WTC11 (cell line): ENCODE measurements around the gene ACSS3. TPM values are rescaled to one million over a fixed set of nuclear protein-coding genes. Genes with fewer than 3 reads are reported as not detected.
A peak's percentile ranks its signal among the peaks of the same experiment; 100 is the strongest.

Source experiments
- ATAC-seq: fragments of 200-7000 bp; cut with Tn5 transposase; 2 replicates; pipeline ENCODE4 v1.10.0; 2021; ENCODE audit warnings: mild to moderate bottlenecking, moderate library complexity
- CTCF ChIA-PET: fragments of 300-600 bp; sonication (Branson Sonifier 250); formaldehyde crosslinking; loops from one replicate; lab custom pipeline; 2021; ENCODE audit warnings: antibody characterized with exemption; lab: Charles Lee
- POLR2A ChIA-PET: fragments of 350-600 bp; sonication (Branson Sonifier 250); formaldehyde crosslinking; loops from one replicate; lab custom pipeline; 2021; ENCODE audit warnings: antibody characterized with exemption; lab: Charles Lee
- DNase-seq: peaks from one replicate; pipeline ENCODE4 v3.0.0; 2021; ENCODE audit warnings: low spot score
- H3K27ac Mint-ChIP-seq: 2 replicates; pipeline ENCODE4 v1.8.0; 2021; ENCODE audit warnings: mixed read lengths
- H3K27me3 Mint-ChIP-seq: 2 replicates; pipeline ENCODE4 v1.8.0; 2021; ENCODE audit warnings: low read depth, mild to moderate bottlenecking, moderate library complexity, mixed read lengths
- H3K36me3 Mint-ChIP-seq: 2 replicates; pipeline ENCODE4 v1.8.0; 2021; ENCODE audit warnings: mixed read lengths
- H3K4me1 Mint-ChIP-seq: 2 replicates; pipeline ENCODE4 v1.8.0; 2022; ENCODE audit warnings: mixed read lengths
- H3K4me3 Mint-ChIP-seq: 2 replicates; pipeline ENCODE4 v1.8.0; 2021; ENCODE audit warnings: mild to moderate bottlenecking, moderate library complexity, mixed read lengths
- H3K9me3 Mint-ChIP-seq: 2 replicates; pipeline ENCODE4 v1.8.0; 2021; ENCODE audit warnings: mixed read lengths
- ATF1 ChIP-seq: sonication (generic); formaldehyde crosslinking; IDR thresholded peaks from 2 replicates; pipeline ENCODE4 v1.8.1; 2023; ENCODE audit warnings: mild to moderate bottlenecking, moderate library complexity, missing genetic modification reagents
- CDX4 ChIP-seq: fragments of 250-450 bp; sonication (Bioruptor Pico); IDR thresholded peaks from 2 replicates; pipeline ENCODE4 v1.9.0; 2021; ENCODE audit warnings: moderate library complexity, mild to moderate bottlenecking, inconsistent platforms, borderline replicate concordance
- CREM ChIP-seq: sonication (generic); formaldehyde crosslinking; IDR thresholded peaks from 2 replicates; pipeline ENCODE4 v1.8.1; 2022; ENCODE audit warnings: mild to moderate bottlenecking, missing genetic modification reagents, moderate library complexity
- GABPB1 ChIP-seq: sonication (generic); formaldehyde crosslinking; IDR thresholded peaks from 2 replicates; pipeline ENCODE4 v1.8.1; 2023; ENCODE audit warnings: mild to moderate bottlenecking, missing genetic modification reagents
- IRF1 ChIP-seq: sonication (generic); formaldehyde crosslinking; IDR thresholded peaks from 2 replicates; pipeline ENCODE4 v1.8.0; 2023; ENCODE audit warnings: missing genetic modification reagents
- JUN ChIP-seq: sonication (generic); formaldehyde crosslinking; IDR thresholded peaks from 2 replicates; pipeline ENCODE4 v1.8.0; 2023; ENCODE audit warnings: mild to moderate bottlenecking, missing genetic modification reagents
- KAT7 ChIP-seq: sonication (generic); formaldehyde crosslinking; IDR thresholded peaks from 2 replicates; pipeline ENCODE4 v1.8.1; 2023; ENCODE audit warnings: missing genetic modification reagents, mild to moderate bottlenecking, borderline replicate concordance
- NFYB ChIP-seq: sonication (generic); formaldehyde crosslinking; conservative IDR thresholded peaks from 2 replicates; pipeline ENCODE4 v1.8.0; 2022; ENCODE audit warnings: low read depth, missing genetic modification reagents
- NR1H2 ChIP-seq: sonication (generic); formaldehyde crosslinking; IDR thresholded peaks from 2 replicates; pipeline ENCODE4 v1.9.0; 2021; ENCODE audit warnings: mild to moderate bottlenecking, moderate library complexity, missing genetic modification reagents
- RELA ChIP-seq: sonication (generic); formaldehyde crosslinking; IDR thresholded peaks from 2 replicates; pipeline ENCODE4 v1.8.1; 2022; ENCODE audit warnings: missing genetic modification reagents, mild to moderate bottlenecking, borderline replicate concordance
- SMAD4 ChIP-seq: sonication (generic); formaldehyde crosslinking; IDR thresholded peaks from 2 replicates; pipeline ENCODE4 v1.8.0; 2022; ENCODE audit warnings: mild to moderate bottlenecking, missing genetic modification reagents
- TCF7 ChIP-seq: sonication (generic); formaldehyde crosslinking; IDR thresholded peaks from 2 replicates; pipeline ENCODE4 v1.8.0; 2022; ENCODE audit warnings: mild to moderate bottlenecking, low read depth, missing genetic modification reagents, moderate library complexity
- TEAD4 ChIP-seq: sonication (generic); formaldehyde crosslinking; IDR thresholded peaks from 2 replicates; pipeline ENCODE4 v1.8.0; 2022; ENCODE audit warnings: mild to moderate bottlenecking, missing genetic modification reagents
- TP53 ChIP-seq: sonication (generic); formaldehyde crosslinking; IDR thresholded peaks from 2 replicates; pipeline ENCODE4 v1.8.1; 2023; ENCODE audit warnings: mild to moderate bottlenecking, missing genetic modification reagents
- ZBTB21 ChIP-seq: sonication (generic); formaldehyde crosslinking; IDR thresholded peaks from 2 replicates; pipeline ENCODE4 v1.8.1; 2023; ENCODE audit warnings: mild to moderate bottlenecking, missing genetic modification reagents, borderline replicate concordance
- ZNF532 ChIP-seq: fragments of 250-450 bp; sonication (Bioruptor Pico); IDR thresholded peaks from 2 replicates; pipeline ENCODE4 v1.9.0; 2021; ENCODE audit warnings: mild to moderate bottlenecking, borderline replicate concordance
- total RNA-seq: library from RNA; stranded (reverse); gene quantifications from 3 replicates; pipeline ENCODE4 v1.2.3, GENCODE V29; 2021
- TF ChIP-seq, protein P1 (sequence below): sonication (generic); formaldehyde crosslinking; IDR thresholded peaks from 2 replicates; pipeline ENCODE4 v1.8.1; 2022; ENCODE audit warnings: mild to moderate bottlenecking, moderate library complexity, missing genetic modification reagents
- TF ChIP-seq, protein P2 (sequence below): sonication (generic); formaldehyde crosslinking; IDR thresholded peaks from 2 replicates; pipeline ENCODE4 v1.8.1; 2023; ENCODE audit warnings: mild to moderate bottlenecking, moderate library complexity, missing genetic modification reagents
- TF ChIP-seq, protein P3 (sequence below): sonication (generic); formaldehyde crosslinking; IDR thresholded peaks from 2 replicates; pipeline ENCODE4 v1.8.1; 2023; ENCODE audit warnings: mild to moderate bottlenecking, missing genetic modification reagents, moderate library complexity
- TF ChIP-seq, protein P4 (sequence below): fragments of 250-450 bp; sonication (Bioruptor Pico); IDR thresholded peaks from 2 replicates; pipeline ENCODE4 v2.1.2; 2022; ENCODE audit warnings: mild to moderate bottlenecking, moderate library complexity
- TF ChIP-seq, protein P5 (sequence below): sonication (generic); formaldehyde crosslinking; IDR thresholded peaks from 2 replicates; pipeline ENCODE4 v1.8.0; 2022; ENCODE audit warnings: mild to moderate bottlenecking, missing genetic modification reagents
- TF ChIP-seq, protein P6 (sequence below): fragments of 250-450 bp; sonication (Bioruptor Pico); IDR thresholded peaks from 2 replicates; pipeline ENCODE4 v1.8.0; 2021; ENCODE audit warnings: mild to moderate bottlenecking

Gene ACSS3
- total RNA-seq, 1 experiment from 2014 or later: 18.6 TPM

DNA sequence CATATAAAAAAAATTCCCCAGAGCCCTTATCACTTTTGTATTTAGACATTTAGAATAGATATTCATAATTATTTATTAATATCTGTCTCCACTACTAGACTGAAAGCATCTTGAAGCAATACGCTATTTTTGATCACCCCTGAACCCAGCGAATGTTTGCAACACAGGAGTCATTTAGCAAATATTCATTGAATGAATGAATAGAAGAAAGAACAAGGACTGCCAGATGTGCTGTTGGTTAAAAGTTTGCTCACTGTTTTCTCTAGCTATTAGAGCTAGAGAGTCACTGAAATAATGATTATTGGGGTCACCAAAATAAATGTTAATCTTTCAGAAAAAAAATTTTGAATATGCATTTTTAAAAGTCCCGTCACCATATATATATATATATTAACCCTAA is 174.3 kb downstream of the ACSS3 start:
- Mint-ChIP-seq H3K4me3 (no peak overlapping the region), H3K27me3 (no peaks in the 10 kb centered on the region), H3K27ac (no peak overlapping the region), H3K9me3 (no peaks in the 10 kb centered on the region), H3K36me3 (no peaks in the 10 kb centered on the region), H3K4me1 (peaks cover 18% of the 10 kb centered on the region)
- POLR2A ChIA-PET: no interaction called here
- ATAC-seq (no peak), DNase-seq (no peak)
- CTCF ChIA-PET: no interaction called here
- TF ChIP-seq ATF1 (no peak), KAT7 (CRISPR knock-in tag) (no peak), ZBTB21 (CRISPR knock-in tag) (no peak), ZNF532 (CRISPR knock-in tag) (no peak), GABPB1 (CRISPR knock-in tag) (no peak), TCF7 (CRISPR knock-in tag) (no peak), RELA (no peak), SMAD4 (CRISPR knock-in tag) (no peak), TEAD4 (CRISPR knock-in tag) (no peak), NFYB (CRISPR knock-in tag) (no peak), NR1H2 (CRISPR knock-in tag) (no peak)
- TF ChIP-seq, protein P1, sequence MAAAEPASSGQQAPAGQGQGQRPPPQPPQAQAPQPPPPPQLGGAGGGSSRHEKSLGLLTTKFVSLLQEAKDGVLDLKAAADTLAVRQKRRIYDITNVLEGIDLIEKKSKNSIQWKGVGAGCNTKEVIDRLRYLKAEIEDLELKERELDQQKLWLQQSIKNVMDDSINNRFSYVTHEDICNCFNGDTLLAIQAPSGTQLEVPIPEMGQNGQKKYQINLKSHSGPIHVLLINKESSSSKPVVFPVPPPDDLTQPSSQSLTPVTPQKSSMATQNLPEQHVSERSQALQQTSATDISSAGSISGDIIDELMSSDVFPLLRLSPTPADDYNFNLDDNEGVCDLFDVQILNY (CRISPR knock-in tag): no peak
- TF ChIP-seq, protein P2, sequence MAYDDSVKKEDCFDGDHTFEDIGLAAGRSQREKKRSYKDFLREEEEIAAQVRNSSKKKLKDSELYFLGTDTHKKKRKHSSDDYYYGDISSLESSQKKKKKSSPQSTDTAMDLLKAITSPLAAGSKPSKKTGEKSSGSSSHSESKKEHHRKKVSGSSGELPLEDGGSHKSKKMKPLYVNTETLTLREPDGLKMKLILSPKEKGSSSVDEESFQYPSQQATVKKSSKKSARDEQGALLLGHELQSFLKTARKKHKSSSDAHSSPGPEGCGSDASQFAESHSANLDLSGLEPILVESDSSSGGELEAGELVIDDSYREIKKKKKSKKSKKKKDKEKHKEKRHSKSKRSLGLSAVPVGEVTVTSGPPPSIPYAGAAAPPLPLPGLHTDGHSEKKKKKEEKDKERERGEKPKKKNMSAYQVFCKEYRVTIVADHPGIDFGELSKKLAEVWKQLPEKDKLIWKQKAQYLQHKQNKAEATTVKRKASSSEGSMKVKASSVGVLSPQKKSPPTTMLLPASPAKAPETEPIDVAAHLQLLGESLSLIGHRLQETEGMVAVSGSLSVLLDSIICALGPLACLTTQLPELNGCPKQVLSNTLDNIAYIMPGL: no peak
- TF ChIP-seq, protein P3, sequence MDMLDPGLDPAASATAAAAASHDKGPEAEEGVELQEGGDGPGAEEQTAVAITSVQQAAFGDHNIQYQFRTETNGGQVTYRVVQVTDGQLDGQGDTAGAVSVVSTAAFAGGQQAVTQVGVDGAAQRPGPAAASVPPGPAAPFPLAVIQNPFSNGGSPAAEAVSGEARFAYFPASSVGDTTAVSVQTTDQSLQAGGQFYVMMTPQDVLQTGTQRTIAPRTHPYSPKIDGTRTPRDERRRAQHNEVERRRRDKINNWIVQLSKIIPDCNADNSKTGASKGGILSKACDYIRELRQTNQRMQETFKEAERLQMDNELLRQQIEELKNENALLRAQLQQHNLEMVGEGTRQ (CRISPR knock-in tag): no peak
- TF ChIP-seq, all 79 proteins: peak for 0

DNA sequence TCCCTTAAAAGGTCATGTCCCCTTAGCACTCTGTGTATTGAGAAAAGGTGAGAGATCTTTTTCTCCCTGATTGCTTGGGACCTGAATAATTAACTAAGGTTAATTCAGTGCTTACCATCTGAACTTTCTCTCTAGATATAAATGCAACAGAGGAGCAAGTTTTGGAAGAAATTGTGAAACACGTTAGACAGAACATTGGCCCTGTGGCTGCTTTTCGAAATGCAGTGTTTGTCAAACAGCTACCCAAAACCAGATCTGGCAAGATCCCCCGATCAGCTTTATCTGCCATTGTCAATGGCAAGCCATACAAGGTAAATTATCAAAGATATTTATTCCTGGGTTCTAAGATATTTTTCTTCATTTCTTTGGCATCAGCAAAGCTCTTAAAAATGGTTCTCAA is 175.5 kb downstream of the ACSS3 start:
- DNase-seq: no peak
- ChIA-PET CTCF (no interaction called here), POLR2A (no interaction called here)
- ATAC-seq: no peak
- no peaks in the 10 kb centered on the region for H3K9me3 Mint-ChIP-seq
- H3K36me3 Mint-ChIP-seq: no peaks in the 10 kb centered on the region
- H3K4me1 Mint-ChIP-seq: peaks cover 20% of the 10 kb centered on the region
- H3K27me3 Mint-ChIP-seq: no peaks in the 10 kb centered on the region
- H3K27ac Mint-ChIP-seq: peak overlapping the region; percentile 17; the same call in 1 of the 2 replicates
- no peak overlapping the region for H3K4me3 Mint-ChIP-seq
- TF ChIP-seq TEAD4 (CRISPR knock-in tag): no peak
- TF ChIP-seq TP53 (CRISPR knock-in tag): no peak
- TF ChIP-seq CREM: no peak
- TF ChIP-seq, protein P4, sequence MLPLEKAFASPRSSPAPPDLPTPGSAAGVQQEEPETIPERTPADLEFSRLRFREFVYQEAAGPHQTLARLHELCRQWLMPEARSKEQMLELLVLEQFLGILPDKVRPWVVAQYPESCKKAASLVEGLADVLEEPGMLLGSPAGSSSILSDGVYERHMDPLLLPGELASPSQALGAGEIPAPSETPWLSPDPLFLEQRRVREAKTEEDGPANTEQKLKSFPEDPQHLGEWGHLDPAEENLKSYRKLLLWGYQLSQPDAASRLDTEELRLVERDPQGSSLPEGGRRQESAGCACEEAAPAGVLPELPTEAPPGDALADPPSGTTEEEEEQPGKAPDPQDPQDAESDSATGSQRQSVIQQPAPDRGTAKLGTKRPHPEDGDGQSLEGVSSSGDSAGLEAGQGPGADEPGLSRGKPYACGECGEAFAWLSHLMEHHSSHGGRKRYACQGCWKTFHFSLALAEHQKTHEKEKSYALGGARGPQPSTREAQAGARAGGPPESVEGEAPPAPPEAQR: no peak
- TF ChIP-seq CDX4 (CRISPR knock-in tag): no peak
- TF ChIP-seq, protein P5, sequence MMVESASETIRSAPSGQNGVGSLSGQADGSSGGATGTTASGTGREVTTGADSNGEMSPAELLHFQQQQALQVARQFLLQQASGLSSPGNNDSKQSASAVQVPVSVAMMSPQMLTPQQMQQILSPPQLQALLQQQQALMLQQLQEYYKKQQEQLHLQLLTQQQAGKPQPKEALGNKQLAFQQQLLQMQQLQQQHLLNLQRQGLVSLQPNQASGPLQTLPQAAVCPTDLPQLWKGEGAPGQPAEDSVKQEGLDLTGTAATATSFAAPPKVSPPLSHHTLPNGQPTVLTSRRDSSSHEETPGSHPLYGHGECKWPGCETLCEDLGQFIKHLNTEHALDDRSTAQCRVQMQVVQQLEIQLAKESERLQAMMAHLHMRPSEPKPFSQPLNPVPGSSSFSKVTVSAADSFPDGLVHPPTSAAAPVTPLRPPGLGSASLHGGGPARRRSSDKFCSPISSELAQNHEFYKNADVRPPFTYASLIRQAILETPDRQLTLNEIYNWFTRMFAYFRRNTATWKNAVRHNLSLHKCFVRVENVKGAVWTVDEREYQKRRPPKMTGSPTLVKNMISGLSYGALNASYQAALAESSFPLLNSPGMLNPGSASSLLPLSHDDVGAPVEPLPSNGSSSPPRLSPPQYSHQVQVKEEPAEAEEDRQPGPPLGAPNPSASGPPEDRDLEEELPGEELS (CRISPR knock-in tag): no peak
- TF ChIP-seq IRF1 (CRISPR knock-in tag): no peak
- TF ChIP-seq JUN (CRISPR knock-in tag): no peak
- TF ChIP-seq, protein P6, sequence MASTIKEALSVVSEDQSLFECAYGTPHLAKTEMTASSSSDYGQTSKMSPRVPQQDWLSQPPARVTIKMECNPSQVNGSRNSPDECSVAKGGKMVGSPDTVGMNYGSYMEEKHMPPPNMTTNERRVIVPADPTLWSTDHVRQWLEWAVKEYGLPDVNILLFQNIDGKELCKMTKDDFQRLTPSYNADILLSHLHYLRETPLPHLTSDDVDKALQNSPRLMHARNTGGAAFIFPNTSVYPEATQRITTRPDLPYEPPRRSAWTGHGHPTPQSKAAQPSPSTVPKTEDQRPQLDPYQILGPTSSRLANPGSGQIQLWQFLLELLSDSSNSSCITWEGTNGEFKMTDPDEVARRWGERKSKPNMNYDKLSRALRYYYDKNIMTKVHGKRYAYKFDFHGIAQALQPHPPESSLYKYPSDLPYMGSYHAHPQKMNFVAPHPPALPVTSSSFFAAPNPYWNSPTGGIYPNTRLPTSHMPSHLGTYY (CRISPR knock-in tag): no peak
